ENCODE data around the gene TFCP2. TPM values are rescaled to one million over a fixed set of nuclear protein-coding genes. Genes with fewer than 3 reads are reported as not detected.

Gene TFCP2
- total and polyA plus RNA-seq, 2 of the 13 experiments (the other 11 are each of a cell fraction or from before 2014, with no cell fraction given) = 7.6 to 10.0 TPM

DNA sequence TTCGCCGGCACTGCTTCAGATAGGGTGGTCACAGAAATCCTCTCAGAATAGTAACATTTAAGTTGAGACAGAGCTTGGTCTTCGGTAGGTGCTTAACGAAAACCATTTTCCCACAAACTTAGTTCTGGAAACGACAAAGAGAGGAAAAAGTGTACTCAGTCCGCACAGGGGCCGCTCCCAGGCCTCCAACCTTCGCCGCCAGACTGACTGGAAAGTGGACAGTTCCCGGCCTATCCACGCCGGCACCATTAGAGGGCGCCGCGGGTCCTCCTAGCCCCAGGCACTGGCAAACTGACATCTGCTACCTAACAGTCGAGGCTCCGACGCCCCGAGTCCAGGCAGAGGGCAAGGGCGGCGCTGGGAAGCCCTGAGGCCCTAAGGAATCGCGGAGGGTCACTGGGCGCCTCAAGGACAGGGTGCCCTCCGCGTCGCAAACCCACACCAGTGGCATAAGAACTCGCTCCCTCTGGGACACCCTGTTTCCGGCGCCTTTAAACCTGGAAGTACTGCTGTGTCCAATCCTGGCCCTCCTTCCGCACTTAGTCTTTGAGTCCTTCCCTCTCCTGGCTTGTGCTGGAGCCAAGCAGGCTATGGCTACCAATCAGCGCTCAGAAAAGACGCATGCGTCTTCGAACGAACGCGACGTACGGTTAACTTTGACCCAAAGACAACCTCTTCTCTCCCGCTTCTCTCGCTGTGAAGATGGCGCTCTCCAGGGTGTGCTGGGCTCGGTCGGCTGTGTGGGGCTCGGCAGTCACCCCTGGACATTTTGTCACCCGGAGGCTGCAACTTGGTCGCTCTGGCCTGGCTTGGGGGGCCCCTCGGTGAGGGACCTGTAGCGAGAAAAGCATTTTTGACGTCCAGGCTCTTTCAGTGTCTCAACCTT, 125.0 kb downstream of the TFCP2 start, which contains the start of gene LETMD1 (continued):
- TF ChIP-seq ZSCAN21 (CRISPR knock-in tag; IDR thresholded peaks at IDR 0.05; ENCODE audit: borderline replicate concordance) (0 out of 2 replicates have a peak, but pooled peaks have one; percentile 31), SMYD3 (CRISPR knock-in tag; IDR thresholded peaks at IDR 0.05) (0 out of 2 replicates have a peak, but pooled peaks have one; percentile 17), ZNF12 (CRISPR knock-in tag; IDR thresholded peaks at IDR 0.05) (peak; percentile 43; the same call in 1 of the 2 replicates), SSRP1 (CRISPR knock-in tag; IDR thresholded peaks at IDR 0.05) (no peak), ZNF709 (CRISPR knock-in tag; IDR thresholded peaks at IDR 0.05) (peak; percentile 73), TBX2 (CRISPR knock-in tag; IDR thresholded peaks at IDR 0.05; ENCODE audit: borderline replicate concordance) (peak; percentile 40; the same call in 1 of the 2 replicates), ZNF557 (CRISPR knock-in tag; IDR thresholded peaks at IDR 0.05) (no peak), PAX8 (CRISPR knock-in tag; IDR thresholded peaks at IDR 0.05; ENCODE audit: borderline replicate concordance) (no peak), MEIS2 (CRISPR knock-in tag; IDR thresholded peaks at IDR 0.05) (peak; percentile 43), ARID2 (CRISPR knock-in tag; IDR thresholded peaks at IDR 0.05; ENCODE audit: borderline replicate concordance) (peak; percentile 62; the same call in 1 of the 2 replicates), KDM3A (CRISPR knock-in tag; IDR thresholded peaks at IDR 0.05; ENCODE audit: low read depth) (peak; percentile 64; the same call in 1 of the 2 replicates), TRIM24 (CRISPR knock-in tag; IDR thresholded peaks at IDR 0.05) (no peak), ZNF468 (CRISPR knock-in tag; IDR thresholded peaks at IDR 0.05) (no peak), ZNF782 (CRISPR knock-in tag; IDR thresholded peaks at IDR 0.05; ENCODE audit: borderline replicate concordance) (peak; percentile 20; the same call in 1 of the 2 replicates), ZNF160 (CRISPR knock-in tag; IDR thresholded peaks at IDR 0.05) (no peak), HNRNPL (IDR thresholded peaks at IDR 0.05; ENCODE audit: low read depth, low read length) (0 out of 2 replicates have a peak, but pooled peaks have one; percentile 62)
- TF ChIP-seq, protein P1, sequence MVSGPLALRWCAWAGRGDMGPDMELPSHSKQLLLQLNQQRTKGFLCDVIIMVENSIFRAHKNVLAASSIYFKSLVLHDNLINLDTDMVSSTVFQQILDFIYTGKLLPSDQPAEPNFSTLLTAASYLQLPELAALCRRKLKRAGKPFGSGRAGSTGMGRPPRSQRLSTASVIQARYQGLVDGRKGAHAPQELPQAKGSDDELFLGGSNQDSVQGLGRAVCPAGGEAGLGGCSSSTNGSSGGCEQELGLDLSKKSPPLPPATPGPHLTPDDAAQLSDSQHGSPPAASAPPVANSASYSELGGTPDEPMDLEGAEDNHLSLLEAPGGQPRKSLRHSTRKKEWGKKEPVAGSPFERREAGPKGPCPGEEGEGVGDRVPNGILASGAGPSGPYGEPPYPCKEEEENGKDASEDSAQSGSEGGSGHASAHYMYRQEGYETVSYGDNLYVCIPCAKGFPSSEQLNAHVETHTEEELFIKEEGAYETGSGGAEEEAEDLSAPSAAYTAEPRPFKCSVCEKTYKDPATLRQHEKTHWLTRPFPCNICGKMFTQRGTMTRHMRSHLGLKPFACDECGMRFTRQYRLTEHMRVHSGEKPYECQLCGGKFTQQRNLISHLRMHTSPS (CRISPR knock-in tag; IDR thresholded peaks at IDR 0.05; ENCODE audit: low read depth) = no peak
- TF ChIP-seq, protein P2, sequence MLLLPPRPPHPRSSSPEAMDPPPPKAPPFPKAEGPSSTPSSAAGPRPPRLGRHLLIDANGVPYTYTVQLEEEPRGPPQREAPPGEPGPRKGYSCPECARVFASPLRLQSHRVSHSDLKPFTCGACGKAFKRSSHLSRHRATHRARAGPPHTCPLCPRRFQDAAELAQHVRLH (CRISPR knock-in tag; IDR thresholded peaks at IDR 0.05; ENCODE audit: borderline replicate concordance, low read depth) = peak; percentile 30; the same call in 1 of the 2 replicates
- TF ChIP-seq, protein P3, sequence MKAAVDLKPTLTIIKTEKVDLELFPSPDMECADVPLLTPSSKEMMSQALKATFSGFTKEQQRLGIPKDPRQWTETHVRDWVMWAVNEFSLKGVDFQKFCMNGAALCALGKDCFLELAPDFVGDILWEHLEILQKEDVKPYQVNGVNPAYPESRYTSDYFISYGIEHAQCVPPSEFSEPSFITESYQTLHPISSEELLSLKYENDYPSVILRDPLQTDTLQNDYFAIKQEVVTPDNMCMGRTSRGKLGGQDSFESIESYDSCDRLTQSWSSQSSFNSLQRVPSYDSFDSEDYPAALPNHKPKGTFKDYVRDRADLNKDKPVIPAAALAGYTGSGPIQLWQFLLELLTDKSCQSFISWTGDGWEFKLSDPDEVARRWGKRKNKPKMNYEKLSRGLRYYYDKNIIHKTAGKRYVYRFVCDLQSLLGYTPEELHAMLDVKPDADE (CRISPR knock-in tag; IDR thresholded peaks at IDR 0.05) = peak; percentile 66; the same call in 1 of the 2 replicates
- TF ChIP-seq, protein P4, sequence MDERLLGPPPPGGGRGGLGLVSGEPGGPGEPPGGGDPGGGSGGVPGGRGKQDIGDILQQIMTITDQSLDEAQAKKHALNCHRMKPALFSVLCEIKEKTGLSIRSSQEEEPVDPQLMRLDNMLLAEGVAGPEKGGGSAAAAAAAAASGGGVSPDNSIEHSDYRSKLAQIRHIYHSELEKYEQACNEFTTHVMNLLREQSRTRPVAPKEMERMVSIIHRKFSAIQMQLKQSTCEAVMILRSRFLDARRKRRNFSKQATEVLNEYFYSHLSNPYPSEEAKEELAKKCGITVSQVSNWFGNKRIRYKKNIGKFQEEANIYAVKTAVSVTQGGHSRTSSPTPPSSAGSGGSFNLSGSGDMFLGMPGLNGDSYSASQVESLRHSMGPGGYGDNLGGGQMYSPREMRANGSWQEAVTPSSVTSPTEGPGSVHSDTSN (CRISPR knock-in tag; IDR thresholded peaks at IDR 0.05) = no peak
- TF ChIP-seq, protein P5, sequence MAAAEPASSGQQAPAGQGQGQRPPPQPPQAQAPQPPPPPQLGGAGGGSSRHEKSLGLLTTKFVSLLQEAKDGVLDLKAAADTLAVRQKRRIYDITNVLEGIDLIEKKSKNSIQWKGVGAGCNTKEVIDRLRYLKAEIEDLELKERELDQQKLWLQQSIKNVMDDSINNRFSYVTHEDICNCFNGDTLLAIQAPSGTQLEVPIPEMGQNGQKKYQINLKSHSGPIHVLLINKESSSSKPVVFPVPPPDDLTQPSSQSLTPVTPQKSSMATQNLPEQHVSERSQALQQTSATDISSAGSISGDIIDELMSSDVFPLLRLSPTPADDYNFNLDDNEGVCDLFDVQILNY (CRISPR knock-in tag; conservative IDR thresholded peaks at IDR 0.05) = 0 out of 2 replicates have a peak, but pooled peaks have one; percentile 11

Data from HepG2 (cell line).